ENCODE measurements around the gene ZNF148.

Gene ZNF148

DNA sequence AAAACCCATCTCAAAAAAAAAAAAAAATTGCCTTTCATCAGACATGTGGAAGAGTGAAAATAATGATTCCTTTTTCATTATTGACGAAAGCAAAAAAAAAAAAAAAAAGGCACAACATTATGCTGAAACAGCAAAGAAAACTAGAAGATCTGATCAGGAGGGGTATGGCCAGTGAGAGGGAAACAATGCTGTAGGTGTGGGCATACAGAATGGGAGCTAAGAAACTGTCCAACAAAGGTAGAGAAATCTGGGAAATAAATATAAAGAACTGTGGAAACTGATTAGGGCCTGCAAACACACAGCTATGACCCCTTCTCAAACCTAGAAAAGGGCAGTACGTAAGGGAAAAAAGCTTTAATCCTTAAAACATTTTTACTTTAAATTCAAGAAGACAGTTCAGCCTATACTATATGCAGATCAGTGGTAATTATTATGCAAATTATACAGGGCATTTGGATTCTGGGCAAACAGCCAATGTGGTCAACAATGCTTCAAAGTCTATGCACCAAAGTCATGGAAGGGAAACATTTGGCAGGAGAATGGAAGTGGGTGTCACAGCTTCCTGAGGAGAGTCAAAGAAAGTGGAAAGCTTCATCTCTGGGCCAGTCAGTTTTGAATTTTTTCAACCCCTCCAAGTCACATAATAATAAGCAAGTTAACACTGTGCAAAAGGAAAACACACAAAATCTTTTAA is 94.3 kb downstream of the ZNF148 start:
- no peak for DNase-seq (ENCODE audit: low read depth)

DNA sequence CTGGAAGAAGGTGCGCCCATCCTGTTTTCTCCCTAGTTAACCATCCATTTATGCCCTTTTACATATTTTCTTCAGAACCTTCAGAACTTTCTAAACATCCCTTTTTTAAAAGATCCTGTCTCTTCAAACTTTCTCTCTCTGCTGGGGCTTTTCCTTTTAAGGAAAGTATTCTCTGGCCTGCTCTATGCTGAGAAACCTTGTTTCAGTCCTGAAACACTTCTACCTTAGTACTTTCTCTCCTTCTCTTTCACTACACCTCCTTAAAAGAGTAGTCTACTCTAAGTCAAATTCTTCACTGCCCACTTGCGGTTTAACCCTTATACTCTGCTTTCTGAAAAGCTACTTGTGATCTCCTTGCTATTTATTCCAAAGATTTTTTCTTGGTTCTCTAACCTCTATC is 97.0 kb downstream of the ZNF148 start:
- no peak for DNase-seq (ENCODE audit: low read depth)

DNA sequence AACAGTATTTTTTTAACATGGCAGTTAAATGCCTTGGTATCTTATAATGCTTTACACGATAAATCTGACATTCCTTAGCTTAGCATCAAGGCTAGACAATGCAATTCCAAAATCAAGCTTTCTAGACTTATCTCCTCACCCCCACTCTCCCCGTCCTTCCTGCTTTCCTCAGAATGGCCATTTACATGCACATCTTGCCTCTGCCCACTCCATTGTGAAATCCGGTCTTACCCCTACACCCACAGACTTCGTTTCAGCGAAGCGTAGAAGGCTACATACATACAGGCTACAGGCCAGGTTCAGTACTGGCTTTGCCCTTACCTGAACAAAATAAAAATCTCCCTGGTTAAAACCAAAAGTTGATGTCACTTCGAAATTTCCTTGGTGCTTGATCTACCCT is 104.0 kb downstream of the ZNF148 start:
- DNase-seq (ENCODE audit: low read depth), result no peak

DNA sequence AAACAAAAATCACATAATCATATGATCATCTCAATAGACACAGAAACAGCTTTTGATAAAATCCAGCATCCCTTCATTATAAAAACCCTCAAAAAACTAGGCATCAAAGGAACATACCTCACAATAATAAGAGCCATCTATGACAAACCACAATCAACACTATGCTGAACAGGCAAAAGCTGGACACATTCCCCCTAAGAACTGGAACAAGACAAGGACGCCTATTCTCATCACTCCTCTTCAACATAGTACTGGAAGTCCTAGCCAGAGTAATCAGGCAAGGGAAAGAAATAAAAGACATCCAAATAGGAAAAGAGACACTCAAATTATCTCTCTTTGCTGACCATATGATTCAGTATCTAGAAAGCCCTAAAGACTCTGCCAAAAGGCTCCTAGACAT is 107.7 kb downstream of the ZNF148 start:
- DNase-seq (ENCODE audit: low read depth), result no peak

DNA sequence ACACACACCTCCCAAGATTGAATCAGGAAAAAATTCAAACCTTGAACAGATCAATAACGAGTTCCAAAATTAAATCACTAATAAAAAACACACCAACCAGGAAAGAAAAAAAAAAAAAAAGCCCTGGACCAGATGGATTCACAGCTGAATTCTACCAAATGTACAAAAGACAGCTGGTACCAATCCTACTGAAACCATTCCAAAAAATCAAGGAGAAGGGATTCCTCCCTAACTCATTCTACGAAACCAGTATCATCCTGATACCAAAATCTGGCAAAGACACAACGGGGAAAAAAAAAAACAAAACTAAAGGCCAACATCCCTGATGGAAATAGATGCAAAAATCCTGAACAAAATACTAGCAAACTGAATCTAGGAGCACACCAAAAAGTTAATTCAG is 108.2 kb downstream of the ZNF148 start:
- no peak for DNase-seq (ENCODE audit: low read depth)

DNA sequence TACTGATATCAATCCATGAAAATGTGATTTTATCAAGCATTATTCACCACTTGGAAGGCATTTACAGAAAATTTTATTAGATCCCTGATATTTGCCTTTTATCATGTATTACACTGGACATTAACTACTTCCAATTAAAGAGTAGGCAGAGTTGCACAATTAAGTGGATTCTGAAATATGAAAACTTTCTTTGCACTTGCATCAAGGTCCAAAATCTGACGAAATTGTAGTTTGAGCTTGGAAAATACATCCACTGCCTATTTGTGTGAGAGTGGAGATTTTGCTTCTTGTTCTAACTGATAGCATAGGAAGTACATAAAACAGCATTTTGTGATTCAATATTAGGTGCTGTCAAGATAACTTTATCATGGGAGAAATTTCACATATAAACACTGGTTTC is 113.0 kb downstream of the ZNF148 start:
- no peak for DNase-seq (ENCODE audit: low read depth)

DNA sequence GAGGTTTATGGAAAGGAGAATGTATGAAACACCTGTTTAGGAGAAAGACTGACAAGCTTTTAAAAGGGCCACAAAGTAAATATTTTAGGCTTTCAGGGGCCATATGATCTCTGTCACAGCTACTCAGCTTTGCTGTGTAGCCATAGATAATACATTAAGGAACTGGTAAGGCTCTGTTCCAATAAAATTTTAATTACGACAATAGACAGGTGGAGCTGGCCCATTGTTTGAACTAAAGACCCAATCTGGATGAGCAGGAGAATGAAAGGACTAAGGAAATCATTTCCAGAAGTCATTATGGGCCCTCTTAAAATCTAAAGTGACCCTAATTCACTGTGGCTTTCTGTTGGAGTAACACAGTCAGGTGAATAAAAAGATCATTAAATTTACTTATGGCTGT is 114.1 kb downstream of the ZNF148 start:
- no peak for DNase-seq (ENCODE audit: low read depth)

DNA sequence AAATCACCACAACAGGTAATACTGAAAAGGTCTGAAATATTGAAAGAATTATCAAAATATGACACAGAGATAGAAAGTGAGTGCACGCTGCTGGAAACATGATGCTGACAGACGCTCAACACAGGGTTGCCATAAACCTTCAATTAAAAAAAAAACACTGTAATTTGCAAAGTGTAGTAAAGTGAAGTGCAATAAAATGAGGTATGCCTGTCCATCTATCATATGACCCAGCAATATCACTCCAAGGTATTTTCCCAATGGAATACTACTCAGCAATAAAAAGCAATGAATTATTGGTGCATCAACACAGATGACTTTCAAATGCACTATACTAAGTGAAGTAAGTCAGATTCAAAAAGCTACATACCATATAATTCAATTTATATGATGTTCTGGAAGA is 115.0 kb downstream of the ZNF148 start:
- DNase-seq (ENCODE audit: low read depth), result no peak

DNA sequence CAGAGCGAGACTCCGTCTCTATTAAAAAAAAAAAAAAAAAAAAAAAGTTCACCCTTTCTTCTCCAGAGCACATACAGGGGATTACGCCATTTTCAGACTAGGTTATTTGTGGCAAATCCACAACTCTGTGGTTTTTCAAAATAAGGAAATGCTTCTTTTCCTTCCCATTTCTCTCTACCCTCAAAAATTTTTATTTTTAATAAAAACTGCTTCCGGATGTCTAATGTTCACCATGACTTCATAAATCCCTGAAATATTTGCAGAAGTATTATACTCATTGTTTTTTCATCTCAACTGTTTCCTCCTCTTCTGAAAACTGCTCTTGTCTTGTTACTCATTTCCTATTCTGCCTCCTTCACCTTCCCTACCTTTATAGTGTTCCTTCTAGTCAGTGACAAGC is 117.6 kb downstream of the ZNF148 start:
- no peak for DNase-seq (ENCODE audit: low read depth)

DNA sequence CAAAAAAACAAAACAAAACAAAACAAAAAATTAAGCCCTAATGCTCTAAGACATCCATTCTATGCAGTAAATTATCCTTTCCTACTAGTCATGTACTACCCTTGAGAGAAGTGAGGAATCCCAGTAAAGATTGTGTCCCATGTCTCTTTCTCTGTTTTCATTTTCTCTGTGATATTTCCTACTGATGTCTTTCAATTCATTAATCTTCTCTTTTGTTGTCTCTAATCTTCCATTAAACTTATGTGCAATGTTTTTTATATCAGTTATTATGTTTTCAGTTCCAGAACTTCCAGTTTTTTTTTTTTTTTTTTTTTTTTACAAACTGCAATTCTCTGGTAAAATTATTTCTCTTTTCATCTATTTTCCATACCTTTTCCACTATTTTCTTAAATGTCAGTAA is 118.5 kb downstream of the ZNF148 start:
- no peak for DNase-seq (ENCODE audit: low read depth)

DNA sequence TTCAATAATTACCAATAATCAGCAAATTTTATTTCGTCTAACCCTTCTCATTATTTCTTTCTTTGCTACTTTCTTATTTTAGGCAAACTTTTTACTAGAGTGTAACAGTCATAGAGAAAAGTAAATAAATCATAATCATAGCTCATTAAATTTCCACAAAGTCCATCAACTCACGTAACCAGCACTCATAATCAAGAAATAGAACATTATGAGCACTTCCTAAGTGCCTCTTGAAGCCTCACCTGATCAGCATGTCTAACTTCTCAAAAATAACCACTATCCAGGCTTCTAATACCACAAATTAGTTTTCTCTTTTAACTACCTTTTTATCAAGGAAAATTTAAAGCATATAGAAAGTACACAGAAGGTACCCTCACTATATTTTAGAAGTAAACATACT is 124.2 kb downstream of the ZNF148 start:
- no peak for DNase-seq (ENCODE audit: low read depth)

DNA sequence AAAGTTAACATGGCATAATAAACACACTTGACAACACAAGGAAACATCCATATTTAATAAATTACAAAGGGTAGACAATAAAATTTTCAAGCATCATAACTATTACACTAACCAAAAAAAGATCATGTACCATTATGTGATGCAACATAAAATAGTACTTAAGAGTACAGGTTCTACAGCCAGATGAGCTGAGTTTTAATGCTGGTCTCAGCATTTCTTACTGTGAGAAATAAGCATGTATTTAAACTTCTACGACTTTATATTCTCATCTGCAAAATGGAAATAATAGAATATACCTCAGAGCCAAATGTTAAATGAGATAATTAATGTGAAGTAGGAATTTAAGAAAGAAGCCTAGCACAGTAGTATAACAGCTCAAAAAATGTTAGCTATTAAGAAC is 128.9 kb downstream of the ZNF148 start:
- DNase-seq (ENCODE audit: low read depth), result no peak

DNA sequence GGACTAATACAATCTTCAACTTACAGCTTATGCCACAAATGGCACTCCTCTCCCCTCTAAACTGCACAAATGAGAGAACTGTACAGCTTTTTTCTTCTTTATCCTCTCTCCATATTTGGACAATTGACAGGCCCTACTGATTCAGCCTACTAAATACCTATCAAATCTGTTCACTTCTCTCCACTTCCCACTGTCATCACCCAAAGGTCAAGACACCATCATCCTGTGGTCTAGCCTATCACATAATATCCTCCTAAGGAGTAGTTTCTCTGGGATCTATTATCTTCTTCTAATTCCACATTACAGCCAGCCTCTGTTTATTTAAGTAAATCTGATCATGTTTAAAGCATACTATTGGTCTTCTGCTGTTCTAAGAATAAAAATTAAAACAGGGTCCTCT is 129.6 kb downstream of the ZNF148 start:
- no peak for DNase-seq (ENCODE audit: low read depth)

DNA sequence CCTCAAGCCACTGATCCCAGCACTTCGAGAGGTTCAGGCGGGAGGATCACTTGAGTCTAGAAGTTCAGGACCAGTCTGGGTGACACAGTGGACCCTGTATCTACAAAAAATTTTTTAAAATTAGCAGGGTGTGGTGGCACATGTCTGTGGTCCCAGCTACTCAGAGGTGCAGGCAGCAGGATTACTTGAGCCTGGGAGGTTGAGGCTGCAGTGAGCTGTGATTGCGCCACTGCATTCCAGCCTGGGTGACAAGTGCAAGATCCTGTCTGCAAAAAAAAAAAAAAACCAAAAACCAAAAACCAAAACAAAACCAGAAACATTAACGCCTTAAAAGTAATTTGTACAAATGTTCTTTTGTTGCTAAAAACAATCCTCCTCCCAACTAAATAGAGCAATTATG is 134.6 kb downstream of the ZNF148 start:
- DNase-seq (ENCODE audit: low read depth), result no peak

DNA sequence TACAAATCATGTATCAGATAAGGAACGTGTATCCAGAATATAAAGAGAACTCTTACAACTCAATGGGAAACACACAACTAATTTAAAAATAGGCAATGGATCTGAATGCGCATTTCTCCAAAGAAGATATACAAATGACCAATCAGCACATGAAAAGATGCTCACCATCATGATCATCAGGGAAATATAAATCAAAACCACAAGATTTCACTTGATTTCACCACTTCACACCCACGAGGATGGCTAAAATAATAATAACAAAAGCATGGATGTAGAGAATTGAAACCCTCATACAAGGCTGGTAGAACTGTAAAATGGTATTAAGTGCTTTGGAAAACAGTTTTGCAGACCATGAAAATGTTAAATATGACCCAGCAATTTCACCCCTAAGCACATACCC is 135.9 kb downstream of the ZNF148 start:
- no peak for DNase-seq (ENCODE audit: low read depth)

DNA sequence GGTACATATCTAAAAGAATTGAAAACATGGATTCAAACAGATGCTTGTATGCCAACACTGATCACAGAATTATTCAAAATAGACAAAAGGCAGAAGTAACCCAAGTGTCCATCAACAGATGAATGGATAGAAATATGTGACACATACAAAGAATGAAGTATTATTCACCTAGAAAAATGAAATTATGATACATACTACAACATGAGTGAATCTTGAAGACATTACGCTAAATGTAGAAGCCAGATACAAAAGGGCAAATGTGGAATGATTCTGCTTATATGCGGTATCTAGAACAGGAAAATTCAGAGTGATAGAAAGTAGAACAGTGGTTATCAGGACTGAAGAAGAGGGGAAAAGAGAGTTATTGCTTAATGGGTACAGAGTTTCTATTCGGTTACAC is 136.4 kb downstream of the ZNF148 start:
- no peak for DNase-seq (ENCODE audit: low read depth)

DNA sequence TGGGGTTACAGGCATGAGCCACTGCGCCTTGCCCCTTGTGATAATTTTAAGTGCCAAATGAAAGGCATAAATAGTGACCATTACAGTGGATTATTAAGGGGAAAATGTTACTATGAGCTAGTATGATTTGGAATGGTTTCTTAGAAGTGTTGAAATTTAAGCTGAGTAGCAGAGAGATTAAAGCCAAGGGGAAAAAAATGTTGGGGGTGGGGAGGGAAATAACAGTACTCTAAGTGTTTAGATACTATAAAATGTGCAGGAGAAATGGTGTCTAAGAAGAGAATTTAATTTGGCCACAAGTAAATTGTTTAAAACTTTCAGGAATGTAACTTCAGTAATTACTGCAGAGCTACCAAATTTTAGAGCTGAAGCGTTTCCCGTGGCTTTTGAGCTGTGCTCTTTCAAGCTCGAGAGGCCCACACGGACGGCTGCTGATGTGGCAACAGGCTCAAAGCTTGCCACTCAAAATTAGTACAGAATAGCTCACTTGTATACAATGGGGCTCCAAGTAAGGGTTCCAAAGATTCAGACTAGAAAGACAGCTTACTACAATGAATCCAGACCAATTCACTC is 138.7 kb downstream of the ZNF148 start:
- DNase-seq (ENCODE audit: low read depth), result no peak

DNA sequence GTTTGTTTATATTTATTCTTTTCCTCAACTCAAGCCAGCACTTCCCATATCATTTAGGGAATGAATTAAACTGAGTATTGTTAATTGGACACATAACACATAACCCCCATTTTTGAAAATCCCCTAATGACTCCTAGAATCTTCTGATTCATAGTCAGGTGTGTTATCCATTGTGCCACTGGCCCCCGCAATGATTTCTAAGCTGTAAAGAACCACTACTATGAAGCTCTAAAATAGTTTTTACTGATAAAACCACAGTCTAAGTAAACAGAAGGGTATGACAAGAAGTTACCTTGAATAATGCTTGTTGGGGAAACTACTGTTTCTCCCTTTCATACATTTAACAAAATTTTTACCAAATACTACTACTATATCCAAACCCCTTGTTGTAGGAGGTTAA is 140.3 kb downstream of the ZNF148 start:
- no peak for DNase-seq (ENCODE audit: low read depth)

DNA sequence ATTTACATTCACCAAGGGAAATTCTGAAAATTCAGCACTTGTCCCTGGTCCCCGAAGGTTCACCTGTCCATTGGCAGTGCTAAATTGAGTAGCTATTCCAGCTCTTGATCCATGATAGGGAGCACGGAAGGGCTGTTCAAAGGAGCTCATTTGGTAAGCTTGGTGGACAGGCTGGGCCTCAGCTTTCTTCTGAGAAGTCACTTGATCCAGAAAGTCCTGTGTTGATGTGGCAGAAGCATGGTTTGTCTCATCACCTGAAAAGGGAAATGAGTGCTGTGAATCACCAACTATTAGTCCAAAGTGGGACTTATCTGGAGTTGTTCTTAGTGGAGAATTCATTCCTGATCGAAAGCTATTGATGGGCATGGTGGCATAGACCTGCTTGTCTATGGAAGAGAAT is 142.7 kb downstream of the ZNF148 start:
- no peak for DNase-seq (ENCODE audit: low read depth)

DNA sequence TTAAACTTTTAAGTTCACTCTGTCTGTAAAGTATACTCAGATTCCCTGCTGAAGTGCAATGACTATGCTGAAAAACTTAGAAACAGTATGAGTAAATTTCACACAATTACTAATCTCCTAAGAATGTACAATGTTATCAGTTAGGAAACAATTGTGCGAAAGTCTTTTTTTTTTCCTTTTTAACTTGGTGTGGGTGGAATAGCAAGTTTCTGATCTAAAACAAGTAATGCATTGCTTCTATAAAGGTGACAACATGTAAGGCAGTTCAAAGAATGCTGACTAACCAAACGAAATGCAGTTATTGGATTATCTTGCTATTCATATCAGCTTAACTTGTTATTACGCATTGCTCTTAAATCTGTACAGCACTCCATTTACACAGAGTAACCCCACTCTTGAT is 143.2 kb downstream of the ZNF148 start:
- no peak for DNase-seq (ENCODE audit: low read depth)

DNA sequence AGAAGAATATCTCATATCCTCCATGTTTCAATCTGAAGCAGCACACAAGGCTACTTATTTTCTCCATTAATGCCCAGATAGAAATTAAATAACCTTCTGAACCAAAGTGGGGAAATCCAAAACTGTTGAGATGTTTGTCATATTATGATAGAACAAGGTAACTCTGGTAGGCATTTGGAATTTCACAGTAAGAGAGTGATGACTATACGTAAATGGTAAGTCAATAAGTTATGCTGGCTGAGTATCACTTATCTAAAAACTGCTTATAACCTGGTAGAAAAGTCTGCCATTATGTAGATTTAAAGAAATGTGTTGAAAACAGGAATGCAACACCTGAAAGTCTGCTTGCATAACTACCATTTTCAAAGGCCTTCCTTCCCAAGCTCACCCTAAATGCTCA is 145.4 kb downstream of the ZNF148 start:
- DNase-seq (ENCODE audit: low read depth), result no peak

DNA sequence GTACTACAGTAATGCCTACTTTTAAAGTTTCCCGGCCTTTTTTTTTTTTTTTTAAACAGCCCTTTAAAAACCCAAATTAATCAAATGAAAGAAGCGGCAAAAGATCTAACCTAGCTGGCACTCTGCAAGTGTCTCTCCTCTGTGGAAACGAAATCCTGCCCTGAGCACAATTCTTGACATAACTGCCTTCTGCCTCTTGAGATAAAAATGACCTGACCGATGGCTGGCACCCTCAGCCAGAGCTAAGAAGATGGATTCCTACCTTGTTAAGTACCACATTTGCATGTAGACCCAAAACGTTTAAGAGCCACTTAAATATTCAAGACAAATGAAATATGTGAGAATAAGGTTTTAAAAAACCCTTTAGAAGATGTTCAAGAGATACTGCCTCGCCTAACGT is 146.0 kb downstream of the ZNF148 start:
- DNase-seq (ENCODE audit: low read depth), result no peak

DNA sequence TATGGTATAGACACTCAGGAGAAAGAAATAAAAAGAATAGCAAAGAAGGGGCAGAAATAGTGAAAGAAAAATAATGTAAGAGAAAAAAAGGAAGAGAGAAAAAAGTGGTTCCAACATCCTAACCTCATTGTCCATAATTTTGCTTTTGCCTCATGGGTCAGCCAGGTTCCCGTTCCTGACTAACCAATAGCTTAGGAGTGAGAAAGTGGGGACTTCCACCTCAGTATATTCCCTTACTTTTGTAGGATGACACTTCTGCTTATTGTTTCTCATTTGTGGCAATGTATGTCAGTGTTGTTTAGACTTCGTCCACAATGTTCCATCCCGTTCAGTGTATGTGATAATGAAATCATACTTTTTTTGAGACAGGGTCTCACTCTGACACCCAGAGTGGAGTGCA is 153.3 kb downstream of the ZNF148 start:
- DNase-seq (ENCODE audit: low read depth), result no peak

DNA sequence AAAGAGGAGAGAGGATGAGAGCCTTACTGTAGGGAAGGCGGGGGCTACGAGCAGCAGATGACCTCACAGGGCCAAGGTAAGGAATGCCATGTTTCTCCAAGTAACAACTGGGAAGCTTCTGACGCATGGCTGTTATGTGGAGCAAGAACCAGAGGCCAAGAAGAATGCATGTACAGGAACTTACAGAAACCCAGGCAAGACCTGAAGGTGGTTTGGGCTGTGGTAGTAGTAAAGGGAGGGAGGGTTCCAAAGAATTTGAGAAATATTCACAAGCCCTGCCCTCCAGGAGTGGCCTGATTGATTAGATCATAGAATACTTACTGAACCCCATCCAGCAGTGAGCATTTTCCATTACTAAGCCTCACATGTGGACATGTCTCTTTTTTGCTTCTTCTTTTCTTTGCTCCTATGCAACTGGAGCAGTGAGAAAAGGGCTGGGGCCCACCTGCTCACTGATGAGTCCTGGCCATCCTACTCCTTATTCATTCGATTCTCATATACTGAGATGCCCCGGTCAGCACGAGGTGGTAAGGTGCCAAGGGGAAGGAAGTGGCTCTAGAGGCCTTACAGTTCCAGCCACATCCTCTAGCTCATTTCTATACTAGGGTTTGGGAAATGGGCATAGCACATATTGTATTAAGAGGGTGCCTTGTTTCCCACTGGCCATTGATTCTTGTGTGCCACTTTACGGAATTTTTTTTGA is 154.2 kb downstream of the ZNF148 start:
- DNase-seq (ENCODE audit: low read depth), result no peak
